DND-41 (cell line): ENCODE results near the gene FAM180B.

Experiments used
- ATAC-seq: fragments of 200-7000 bp; cut with Tn5 transposase; 3 replicates; pipeline ENCODE4 v1.9.1; 2021; ENCODE audit warnings: low read depth; ENCODE audit not compliant: insufficient read depth
- DNase-seq: peaks from one replicate; pipeline ENCODE4 v3.0.0-alpha.2; 2020
- H2AFZ ChIP-seq: 2 replicates; pipeline ENCODE4 v1.6.0; 2012; ENCODE audit warnings: low read depth, low read length
- H3K27ac ChIP-seq: 2 replicates; pipeline ENCODE4 v1.5.1; 2012; ENCODE audit warnings: low read length, inconsistent platforms
- H3K27me3 ChIP-seq: fragments of 200-600 bp; sonication (generic); 2 replicates; pipeline ENCODE4 v1.6.0; 2012; ENCODE audit warnings: low read length, mild to moderate bottlenecking, inconsistent platforms; ENCODE audit not compliant: insufficient read depth, poor library complexity
- H3K36me3 ChIP-seq: 2 replicates; pipeline ENCODE4 v1.5.1; 2012; ENCODE audit warnings: low read length, inconsistent platforms; ENCODE audit not compliant: insufficient read depth
- H3K4me1 ChIP-seq: 2 replicates; pipeline ENCODE4 v1.5.1; 2012; ENCODE audit warnings: mild to moderate bottlenecking, low read length; ENCODE audit not compliant: insufficient read depth
- H3K4me2 ChIP-seq: 2 replicates; pipeline ENCODE4 v1.6.0; 2012; ENCODE audit warnings: mild to moderate bottlenecking, moderate library complexity, low read length, inconsistent platforms; ENCODE audit not compliant: insufficient read depth
- H3K4me3 ChIP-seq, 2 experiments: fragments of 200-600 bp in 1 of 2; shearing (Covaris generic) in 1 of 2; 2 replicates each; pipeline ENCODE4 v1.5.1; 2012 to 2016; ENCODE audit warnings: inconsistent platforms in 2 of 2, low read length in 2 of 2, mild to moderate bottlenecking in 2 of 2, low read depth in 1 of 2, moderate library complexity in 1 of 2
- H3K79me2 ChIP-seq: 2 replicates; pipeline ENCODE4 v1.6.0; 2012; ENCODE audit warnings: low read length, inconsistent platforms; ENCODE audit not compliant: insufficient read depth
- H3K9ac ChIP-seq: 2 replicates; pipeline ENCODE4 v1.6.0; 2012; ENCODE audit warnings: low read depth, mild to moderate bottlenecking, inconsistent platforms, low read length, moderate library complexity
- H3K9me3 ChIP-seq: 2 replicates; pipeline ENCODE4 v1.5.1; 2012; ENCODE audit warnings: low read length, moderate library complexity, mild to moderate bottlenecking, inconsistent platforms; ENCODE audit not compliant: insufficient read depth, severe bottlenecking
- H4K20me1 ChIP-seq: 2 replicates; pipeline ENCODE4 v1.6.0; 2012; ENCODE audit warnings: low read length; ENCODE audit not compliant: insufficient read depth
- CTCF ChIP-seq: IDR thresholded peaks from 2 replicates; pipeline ENCODE4 v1.5.1; 2012; ENCODE audit warnings: borderline replicate concordance, low read length, moderate library complexity, mild to moderate bottlenecking; ENCODE audit not compliant: poor library complexity, severe bottlenecking; ENCODE audit errors: extremely low read depth
- EZH2 ChIP-seq: IDR thresholded peaks from 3 replicates; pipeline ENCODE4 v1.6.1; 2012; ENCODE audit warnings: borderline replicate concordance, low read depth, mild to moderate bottlenecking, moderate library complexity, low read length, inconsistent platforms; ENCODE audit not compliant: severe bottlenecking

FAM180B gene

GRCh38 chr11:47593492-47593933, 7.0 kb downstream of the FAM180B start:
- no peak overlapping the region for H3K27ac ChIP-seq
- no peaks in the 10 kb centered on the region for H3K27me3 ChIP-seq
- H2AFZ ChIP-seq = no peak overlapping the region
- no peak overlapping the region for H3K4me3 ChIP-seq
- TF ChIP-seq CTCF (no peak), EZH2 (no peak)
- H3K79me2 ChIP-seq = no peaks in the 10 kb centered on the region
- DNase-seq (no peak), ATAC-seq (no peak)
- no peaks in the 10 kb centered on the region for H3K4me1 ChIP-seq
- no peaks in the 10 kb centered on the region for H4K20me1 ChIP-seq
- no peak overlapping the region for H3K4me2 ChIP-seq
- H3K9me3 ChIP-seq = no peaks in the 10 kb centered on the region
- H3K9ac ChIP-seq = no peak overlapping the region
- no peaks in the 10 kb centered on the region for H3K36me3 ChIP-seq

- H3K9me3 ChIP-seq = no peaks in the 10 kb centered on the region
- TF ChIP-seq CTCF = no peak
- TF ChIP-seq EZH2 = no peak
- DNase-seq (no peak), ATAC-seq (no peak)
- no peaks in the 10 kb centered on the region for H3K4me1 ChIP-seq
- H3K36me3 ChIP-seq = no peaks in the 10 kb centered on the region
- H2AFZ ChIP-seq = no peak within 1 kb of the TSS
- no peak within 1 kb of the TSS for H3K4me2 ChIP-seq
- no peak within 1 kb of the TSS for H3K9ac ChIP-seq
- H3K27ac ChIP-seq = no peak within 1 kb of the TSS
- no peaks in the 10 kb centered on the region for H3K79me2 ChIP-seq
- no peaks in the 10 kb centered on the region for H4K20me1 ChIP-seq
- no peak within 1 kb of the TSS for H3K4me3 ChIP-seq
- no peaks in the 10 kb centered on the region for H3K27me3 ChIP-seq
These were observed 7.7 kb downstream of the FAM180B start, which contains the start of gene C1QTNF4 for GRCh38 chr11:47593934-47594855. Gene C1QTNF4 (minus strand): TSS chr11:47594411. CDS start chr11:47590810, 3,601 bp downstream.

GRCh38 chr11:47595029-47595428, 8.6 kb downstream of the FAM180B start:
- no peak overlapping the region for H3K4me3 ChIP-seq
- TF ChIP-seq EZH2 (no peak), CTCF (no peak)
- DNase-seq = no peak
- no peak overlapping the region for H3K4me2 ChIP-seq
- H3K79me2 ChIP-seq = no peaks in the 10 kb centered on the region
- H2AFZ ChIP-seq = no peak overlapping the region
- H4K20me1 ChIP-seq = no peaks in the 10 kb centered on the region
- no peaks in the 10 kb centered on the region for H3K4me1 ChIP-seq
- H3K27me3 ChIP-seq = no peaks in the 10 kb centered on the region
- ATAC-seq = peak; percentile 37; the same call in 2 of the 3 replicates
- H3K36me3 ChIP-seq = no peaks in the 10 kb centered on the region
- H3K9ac ChIP-seq = no peak overlapping the region
- H3K27ac ChIP-seq = no peak overlapping the region
- H3K9me3 ChIP-seq = no peaks in the 10 kb centered on the region
